Kidney (tissue), 14 donors: ENCODE measurements around the gene KCNK18. TPM values are rescaled to one million over a fixed set of nuclear protein-coding genes. Genes with fewer than 3 reads are reported as not detected.

ENCODE experiments used
- DNase-seq, 5 donors: peaks; one replicate each; pipeline ENCODE4 v3.0.0-alpha.2; 2013 to 2020
- FAIRE-seq: peaks from 2 replicates; lab custom pipeline; 2012; peaks lifted over from hg19 to GRCh38; lab: Jason Lieb, UNC
- H3K27ac ChIP-seq, 2 donors: one replicate each; pipeline ENCODE4 v1.7.0; 2013; ENCODE audit warnings: low read depth in 2 of 2, low read length in 2 of 2, inconsistent platforms in 1 of 2
- H3K27me3 ChIP-seq: one replicate; pipeline ENCODE4 v1.7.1; 2013; ENCODE audit warnings: low read length, inconsistent platforms; ENCODE audit not compliant: control insufficient read depth, insufficient read depth
- H3K36me3 ChIP-seq, 3 donors: one replicate each; pipeline versions ENCODE4 v1.7.0 to v1.7.1; 2013; ENCODE audit warnings: low read length in 3 of 3, control low read depth in 1 of 3, inconsistent platforms in 1 of 3; ENCODE audit not compliant: insufficient read depth in 3 of 3, control insufficient read depth in 2 of 3
- H3K4me1 ChIP-seq, 3 donors: one replicate each; pipeline versions ENCODE4 v1.7.0 to v1.7.1; 2013; ENCODE audit warnings: low read length in 3 of 3, inconsistent platforms in 1 of 3, low read depth in 1 of 3; ENCODE audit not compliant: control insufficient read depth in 2 of 3, insufficient read depth in 2 of 3
- H3K4me3 ChIP-seq, 3 donors: one replicate each; pipeline versions ENCODE4 v1.7.0 to v1.8.1; 2013; ENCODE audit warnings: low read length in 3 of 3, control low read depth in 1 of 3, inconsistent platforms in 1 of 3
- H3K9ac ChIP-seq, 3 donors: one replicate each; pipeline versions ENCODE4 v1.7.0 to v1.7.1; 2013; ENCODE audit warnings: low read length in 3 of 3, control low read depth in 1 of 3, inconsistent platforms in 1 of 3
- H3K9me3 ChIP-seq, 3 donors: one replicate each; pipeline versions ENCODE4 v1.7.0 to v1.7.1; 2013; ENCODE audit warnings: low read length in 3 of 3, control low read depth in 1 of 3, inconsistent platforms in 1 of 3; ENCODE audit not compliant: control insufficient read depth in 2 of 3, insufficient read depth in 1 of 3
- intact Hi-C: fragments of 100-400 bp; cut with DNase I; formaldehyde crosslinking; loops from one replicate; pipeline ENCODE4 v1.11.1; 2022
- microRNA-seq: library from miRNA; unstranded; fragments of <30 nt; microRNA quantifications from one replicate; pipeline ENCODE4 v1.2.0, GENCODE V29; 2020
- polyA plus RNA-seq: library from polyadenylated mRNA; stranded (reverse); fragments of 350-450 nt; fragmentation: Illumina TruSeq; extraction: RNeasy Lipid Tissue Mini Kit (QIAGEN cat#74804); gene quantifications from one replicate; pipeline ENCODE4 v1.2.3, GENCODE V29; 2014; ENCODE audit warnings: low read depth, low replicate concordance; ENCODE audit not compliant: insufficient read depth
- total RNA-seq: library from RNA; stranded (reverse); fragmentation: NEBNext Ultra II Directional; extraction: Animal tissue kit (Norgen Biotek cat#: 25700); gene quantifications from one replicate; pipeline ENCODE4 v1.2.1, GENCODE V29; 2021
- TF ChIP-seq, protein P1 (sequence below): IDR thresholded peaks from 3 replicates; pipeline ENCODE4 v1.5.1; 2012; ENCODE audit warnings: mild to moderate bottlenecking, moderate library complexity, borderline replicate concordance; ENCODE audit not compliant: insufficient read depth; ENCODE audit errors: extremely low read depth
- donor health status: control.
- donor health status: control.
- donor health status: control.
- donor health status: control.
- donor health status: control.
- donor health status: DM: yes; HTN: yes; CAD: no.
- donor health status: Normal renal cell carcinoma (clear cell type).

KCNK18 gene
- total and polyA plus RNA-seq, 2 donors from 2014 or later = not detected

DNA sequence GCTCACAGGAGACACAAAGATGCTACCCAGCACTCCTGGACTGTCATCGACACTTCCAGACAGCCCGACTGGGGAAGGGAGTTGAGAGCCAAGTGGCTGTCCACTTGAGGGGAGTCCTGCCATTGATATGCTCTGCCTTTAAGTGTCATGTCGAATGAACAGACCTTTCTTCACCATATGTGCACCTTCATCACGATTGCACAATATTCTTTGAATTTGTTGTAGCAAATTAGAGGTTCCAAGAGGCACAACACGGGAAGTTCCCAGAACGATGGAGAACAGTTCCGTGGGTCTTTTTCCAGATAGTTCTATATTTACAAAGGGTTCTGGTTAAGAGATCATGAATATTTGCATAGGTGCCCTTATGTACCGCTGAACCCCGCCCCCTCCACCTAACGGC, 59.6 kb downstream of the KCNK18 start:
- H3K4me3 ChIP-seq = no peak overlapping the region
- no peaks in the 10 kb centered on the region for H3K27me3 ChIP-seq
- H3K9me3 ChIP-seq = no peaks in the 10 kb centered on the region
- intact Hi-C loops = no loop called here
- H3K27ac ChIP-seq = no peak overlapping the region
- H3K36me3 ChIP-seq = no peaks in the 10 kb centered on the region
- TF ChIP-seq, protein P1, sequence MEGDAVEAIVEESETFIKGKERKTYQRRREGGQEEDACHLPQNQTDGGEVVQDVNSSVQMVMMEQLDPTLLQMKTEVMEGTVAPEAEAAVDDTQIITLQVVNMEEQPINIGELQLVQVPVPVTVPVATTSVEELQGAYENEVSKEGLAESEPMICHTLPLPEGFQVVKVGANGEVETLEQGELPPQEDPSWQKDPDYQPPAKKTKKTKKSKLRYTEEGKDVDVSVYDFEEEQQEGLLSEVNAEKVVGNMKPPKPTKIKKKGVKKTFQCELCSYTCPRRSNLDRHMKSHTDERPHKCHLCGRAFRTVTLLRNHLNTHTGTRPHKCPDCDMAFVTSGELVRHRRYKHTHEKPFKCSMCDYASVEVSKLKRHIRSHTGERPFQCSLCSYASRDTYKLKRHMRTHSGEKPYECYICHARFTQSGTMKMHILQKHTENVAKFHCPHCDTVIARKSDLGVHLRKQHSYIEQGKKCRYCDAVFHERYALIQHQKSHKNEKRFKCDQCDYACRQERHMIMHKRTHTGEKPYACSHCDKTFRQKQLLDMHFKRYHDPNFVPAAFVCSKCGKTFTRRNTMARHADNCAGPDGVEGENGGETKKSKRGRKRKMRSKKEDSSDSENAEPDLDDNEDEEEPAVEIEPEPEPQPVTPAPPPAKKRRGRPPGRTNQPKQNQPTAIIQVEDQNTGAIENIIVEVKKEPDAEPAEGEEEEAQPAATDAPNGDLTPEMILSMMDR = no peak
- FAIRE-seq (no peak), DNase-seq (no peak)
- H3K9ac ChIP-seq = no peak overlapping the region
- peaks cover 0 to 2% (median 0%) of the 10 kb centered on the region in 3 donors for H3K4me1 ChIP-seq

DNA sequence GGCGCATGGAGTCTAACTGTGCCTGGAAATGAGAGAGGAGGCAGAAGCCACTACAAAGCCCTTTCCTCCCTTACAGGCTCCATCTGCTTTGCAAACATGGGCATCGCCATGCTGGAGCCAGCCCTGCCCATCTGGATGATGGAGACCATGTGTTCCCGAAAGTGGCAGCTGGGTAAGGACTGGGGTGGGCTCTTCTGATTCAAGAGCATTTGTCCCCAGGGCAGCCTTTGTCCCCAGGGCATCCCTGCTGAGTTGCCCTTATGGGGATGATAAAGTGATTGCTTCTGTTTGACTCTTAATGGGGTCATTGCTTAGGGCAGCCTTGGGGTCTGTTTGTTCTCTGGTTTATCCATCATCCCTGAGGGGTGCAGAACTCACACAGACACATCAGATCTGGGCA, 60.4 kb downstream of the KCNK18 start:
- H3K36me3 ChIP-seq = no peaks in the 10 kb centered on the region
- H3K27me3 ChIP-seq = no peaks in the 10 kb centered on the region
- no peak overlapping the region for H3K27ac ChIP-seq
- TF ChIP-seq, protein P1 = no peak
- DNase-seq = peak in 1 of 5 donors; percentile 47
- no peak overlapping the region for H3K4me3 ChIP-seq
- intact Hi-C loops = no loop called here
- H3K9ac ChIP-seq = no peak overlapping the region
- no peaks in the 10 kb centered on the region for H3K9me3 ChIP-seq
- no peak for FAIRE-seq
- H3K4me1 ChIP-seq = peaks cover 0 to 2% (median 0%) of the 10 kb centered on the region in 3 donors

DNA sequence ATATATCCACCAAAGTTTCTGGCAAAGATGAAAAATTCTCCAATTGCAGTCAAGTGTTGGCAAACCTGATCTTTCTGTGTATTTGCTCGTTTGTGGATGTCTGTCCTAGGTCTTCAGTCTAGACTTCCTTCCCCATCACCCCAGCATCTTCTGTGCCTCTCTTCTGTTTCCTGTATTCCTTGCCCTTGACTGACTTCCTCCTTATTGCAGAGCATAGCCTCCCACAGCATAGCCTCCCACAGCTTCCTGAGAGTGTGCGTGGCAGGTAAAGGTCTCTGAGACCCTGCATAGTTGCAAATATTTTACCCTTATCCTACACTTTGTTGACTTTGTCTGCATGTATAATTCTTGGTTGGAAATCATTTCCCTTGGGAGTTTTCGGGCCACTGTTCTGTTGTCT, 62.0 kb downstream of the KCNK18 start:
- no peaks in the 10 kb centered on the region for H3K9me3 ChIP-seq
- no peaks in the 10 kb centered on the region for H3K36me3 ChIP-seq
- intact Hi-C loops = no loop called here
- H3K27me3 ChIP-seq = no peaks in the 10 kb centered on the region
- DNase-seq = no peak
- peaks cover 0 to 2% (median 0%) of the 10 kb centered on the region in 3 donors for H3K4me1 ChIP-seq
- no peak overlapping the region for H3K27ac ChIP-seq
- TF ChIP-seq, protein P1 = no peak
- no peak overlapping the region for H3K4me3 ChIP-seq
- H3K9ac ChIP-seq = no peak overlapping the region
- FAIRE-seq = no peak

Small RNAs within 50 kb of the gene (microRNA-seq; reads per million reads assigned to microRNA genes)
- gene MIR3663 = not detected

Other genes starting within 250 kb of the KCNK18 start
- gene SHTN1, start 192.3 kb upstream of the KCNK18 start, total RNA-seq = 44.2 TPM
- gene SHTN1, start 192.3 kb upstream of the KCNK18 start, polyA plus RNA-seq = 14.0 TPM
- gene VAX1, start 59.2 kb upstream of the KCNK18 start, total RNA-seq = not detected
- not detected for gene VAX1, start 59.2 kb upstream of the KCNK18 start, polyA plus RNA-seq
- 4.6 TPM for gene SLC18A2, start 43.6 kb downstream of the KCNK18 start, total RNA-seq
- gene SLC18A2, start 43.6 kb downstream of the KCNK18 start, polyA plus RNA-seq = 0.15 TPM
- gene PDZD8, start 178.0 kb downstream of the KCNK18 start, total RNA-seq = 41.9 TPM
- gene PDZD8, start 178.0 kb downstream of the KCNK18 start, polyA plus RNA-seq = 7.4 TPM